ENCODE measurements around the gene ANKS1A.

ANKS1A gene

DNA sequence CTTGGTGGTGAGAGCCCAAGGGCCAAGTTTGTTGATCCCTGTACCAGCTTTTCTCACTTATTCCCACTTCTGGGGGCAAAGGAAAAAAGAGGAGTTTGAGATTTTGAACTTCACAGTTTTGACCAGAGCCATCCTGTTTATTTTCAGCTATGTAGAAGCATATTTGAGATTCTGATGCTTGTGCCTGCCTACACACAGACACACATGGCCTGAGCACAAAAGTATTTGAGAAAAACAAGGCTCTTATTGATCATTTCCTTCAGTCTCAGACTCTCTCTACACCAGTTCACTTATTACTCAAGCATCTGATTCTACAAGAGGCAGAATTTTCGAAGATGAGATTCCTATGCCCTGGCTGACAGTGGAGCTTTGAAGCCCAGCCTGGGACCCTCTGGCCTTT lies 151.3 kb downstream of the ANKS1A start:
- H3K4me1 ChIP-seq (ENCODE audit: insufficient read depth, low read length, poor library complexity, severe bottlenecking): peaks cover 63% of the 10 kb centered on the region

DNA sequence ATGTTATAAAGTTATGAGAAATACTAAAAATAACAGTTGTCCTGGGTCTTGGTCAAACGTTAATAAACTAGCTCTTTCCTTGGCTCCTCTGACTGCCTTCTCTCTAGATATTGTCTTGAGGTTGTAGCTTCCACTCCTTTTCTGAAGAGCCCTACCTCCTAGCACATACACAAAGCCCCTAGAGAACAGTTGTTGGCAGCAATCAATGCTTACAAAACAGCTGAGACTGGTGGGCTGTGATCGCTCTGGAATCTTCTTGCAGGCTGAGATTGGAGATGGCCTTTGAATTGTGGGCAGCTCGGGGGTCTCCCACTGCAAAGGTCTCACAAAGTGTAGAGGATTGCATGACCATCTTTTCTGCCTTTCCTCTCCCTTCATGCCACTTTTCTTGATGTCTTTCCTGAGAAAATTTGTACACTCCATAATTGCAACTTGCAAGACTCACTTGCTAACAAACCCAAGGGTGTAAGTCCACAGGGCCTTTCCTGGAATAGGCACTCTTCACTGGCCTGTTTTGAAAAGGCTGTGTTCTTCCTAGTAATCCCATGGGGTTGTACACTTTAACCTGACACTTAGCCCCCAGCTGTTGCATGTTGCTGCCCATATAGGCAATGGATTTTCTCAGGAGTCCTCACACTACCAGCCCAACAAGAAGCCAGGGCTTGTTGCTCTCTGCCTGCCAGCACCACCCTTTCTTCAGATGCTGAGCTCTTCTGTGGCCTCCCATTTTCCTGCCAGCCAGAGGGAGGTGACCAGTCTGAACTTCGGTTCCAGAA lies 152.2 kb downstream of the ANKS1A start:
- no peaks in the 10 kb centered on the region for H3K27me3 ChIP-seq (ENCODE audit: insufficient read depth, low read length, poor library complexity, severe bottlenecking)
- H3K4me3 ChIP-seq (ENCODE audit: low read length, poor library complexity, severe bottlenecking): no peak overlapping the region
- H4K20me1 ChIP-seq (ENCODE audit: insufficient read depth, low read length, poor library complexity, severe bottlenecking): no peaks in the 10 kb centered on the region
- H3K9me3 ChIP-seq (ENCODE audit: insufficient read depth, low read depth, low read length): no peaks in the 10 kb centered on the region
- peaks cover 2% of the 10 kb centered on the region; the same call in 1 of the 2 replicates for H3F3A ChIP-seq (ENCODE audit: low read depth)
- H3K36me3 ChIP-seq (ENCODE audit: insufficient read depth, low read length): no peaks in the 10 kb centered on the region
- H3K4me2 ChIP-seq (ENCODE audit: low read depth, low read length, poor library complexity, severe bottlenecking): no peak overlapping the region
- no peaks in the 10 kb centered on the region for H3K9me2 ChIP-seq (replicated peaks; ENCODE audit: low read depth, low read length)
- H3K9ac ChIP-seq (ENCODE audit: low read depth, low read length, poor library complexity, severe bottlenecking): no peak overlapping the region
- TF ChIP-seq, protein P1, sequence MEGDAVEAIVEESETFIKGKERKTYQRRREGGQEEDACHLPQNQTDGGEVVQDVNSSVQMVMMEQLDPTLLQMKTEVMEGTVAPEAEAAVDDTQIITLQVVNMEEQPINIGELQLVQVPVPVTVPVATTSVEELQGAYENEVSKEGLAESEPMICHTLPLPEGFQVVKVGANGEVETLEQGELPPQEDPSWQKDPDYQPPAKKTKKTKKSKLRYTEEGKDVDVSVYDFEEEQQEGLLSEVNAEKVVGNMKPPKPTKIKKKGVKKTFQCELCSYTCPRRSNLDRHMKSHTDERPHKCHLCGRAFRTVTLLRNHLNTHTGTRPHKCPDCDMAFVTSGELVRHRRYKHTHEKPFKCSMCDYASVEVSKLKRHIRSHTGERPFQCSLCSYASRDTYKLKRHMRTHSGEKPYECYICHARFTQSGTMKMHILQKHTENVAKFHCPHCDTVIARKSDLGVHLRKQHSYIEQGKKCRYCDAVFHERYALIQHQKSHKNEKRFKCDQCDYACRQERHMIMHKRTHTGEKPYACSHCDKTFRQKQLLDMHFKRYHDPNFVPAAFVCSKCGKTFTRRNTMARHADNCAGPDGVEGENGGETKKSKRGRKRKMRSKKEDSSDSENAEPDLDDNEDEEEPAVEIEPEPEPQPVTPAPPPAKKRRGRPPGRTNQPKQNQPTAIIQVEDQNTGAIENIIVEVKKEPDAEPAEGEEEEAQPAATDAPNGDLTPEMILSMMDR (conservative IDR thresholded peaks at IDR 0.05; ENCODE audit: low read length): no peak
- no peak for TF ChIP-seq EZH2phosphoT487 (IDR thresholded peaks at IDR 0.05; ENCODE audit: borderline replicate concordance)
- H3K79me2 ChIP-seq (ENCODE audit: insufficient read depth, low read length): no peaks in the 10 kb centered on the region
- H2AFZ ChIP-seq (ENCODE audit: low read length): no peak overlapping the region
- H3K4me1 ChIP-seq (ENCODE audit: insufficient read depth, low read length, poor library complexity, severe bottlenecking): peaks cover 63% of the 10 kb centered on the region

More for the DNA sequence above, 151.3 kb downstream of the ANKS1A start:
- no peak overlapping the region for H3K4me3 ChIP-seq (ENCODE audit: low read length, poor library complexity, severe bottlenecking)
- H3K27me3 ChIP-seq (ENCODE audit: insufficient read depth, low read length, poor library complexity, severe bottlenecking): no peaks in the 10 kb centered on the region
- H3K9me2 ChIP-seq (replicated peaks; ENCODE audit: low read depth, low read length): no peaks in the 10 kb centered on the region
- H2AFZ ChIP-seq (ENCODE audit: low read length): no peak overlapping the region
- H4K20me1 ChIP-seq (ENCODE audit: insufficient read depth, low read length, poor library complexity, severe bottlenecking): no peaks in the 10 kb centered on the region
- no peaks in the 10 kb centered on the region for H3K36me3 ChIP-seq (ENCODE audit: insufficient read depth, low read length)
- no peaks in the 10 kb centered on the region for H3F3A ChIP-seq (ENCODE audit: low read depth)
- TF ChIP-seq EZH2phosphoT487 (IDR thresholded peaks at IDR 0.05; ENCODE audit: borderline replicate concordance): no peak
- TF ChIP-seq, protein P1 (conservative IDR thresholded peaks at IDR 0.05; ENCODE audit: low read length): no peak
- H3K79me2 ChIP-seq (ENCODE audit: insufficient read depth, low read length): no peaks in the 10 kb centered on the region
- no peaks in the 10 kb centered on the region for H3K9me3 ChIP-seq (ENCODE audit: insufficient read depth, low read depth, low read length)
- no peak overlapping the region for H3K4me2 ChIP-seq (ENCODE audit: low read depth, low read length, poor library complexity, severe bottlenecking)
- no peak overlapping the region for H3K9ac ChIP-seq (ENCODE audit: low read depth, low read length, poor library complexity, severe bottlenecking)

DNA sequence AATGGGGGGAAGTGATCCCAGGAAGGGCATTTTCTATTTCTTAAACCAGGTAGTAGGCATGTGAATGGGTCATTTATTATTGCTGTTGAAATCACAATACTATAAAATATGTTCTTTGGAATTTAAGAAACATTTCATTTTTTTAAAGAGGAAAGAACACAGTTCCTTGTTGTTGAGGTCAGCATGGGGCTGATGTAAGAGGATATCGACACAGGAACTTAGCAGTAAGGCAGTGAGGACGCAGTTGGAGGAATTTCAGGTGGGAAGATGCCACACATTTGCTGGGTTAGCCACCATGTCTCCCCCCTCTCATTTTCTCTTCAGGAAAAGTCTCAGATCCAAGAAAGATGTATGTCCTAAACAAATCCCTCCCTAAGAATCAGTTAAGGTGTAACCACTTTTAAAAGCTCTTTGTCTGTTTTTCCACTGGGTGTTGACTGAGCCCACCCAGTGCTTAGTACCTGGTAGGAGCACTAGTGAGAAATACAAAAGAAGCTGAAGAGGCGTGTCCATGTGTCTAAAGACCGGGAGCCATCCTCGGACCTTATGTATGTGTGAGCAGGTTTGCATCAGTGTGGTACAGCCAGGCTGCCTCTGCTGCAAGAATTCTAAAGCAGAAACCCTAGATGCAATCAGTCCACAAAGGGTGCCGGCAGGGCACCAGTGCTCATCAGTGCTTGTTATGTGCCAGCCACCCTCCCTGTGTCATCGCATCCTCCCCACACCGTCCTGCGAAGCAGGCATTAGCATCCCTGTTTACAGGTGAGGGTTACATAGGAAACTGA lies 153.2 kb downstream of the ANKS1A start:
- Histone ChIP-seq H2AFZ (ENCODE audit: low read length) (no peak overlapping the region), H3K9ac (ENCODE audit: low read depth, low read length, poor library complexity, severe bottlenecking) (no peak overlapping the region), H3K9me2 (replicated peaks; ENCODE audit: low read depth, low read length) (no peaks in the 10 kb centered on the region), H4K20me1 (ENCODE audit: insufficient read depth, low read length, poor library complexity, severe bottlenecking) (no peaks in the 10 kb centered on the region), H3K27me3 (ENCODE audit: insufficient read depth, low read length, poor library complexity, severe bottlenecking) (no peaks in the 10 kb centered on the region), H3F3A (ENCODE audit: low read depth) (peaks cover 11% of the 10 kb centered on the region; the same call in 1 of the 2 replicates), H3K4me3 (ENCODE audit: low read length, poor library complexity, severe bottlenecking) (no peak overlapping the region), H3K36me3 (ENCODE audit: insufficient read depth, low read length) (no peaks in the 10 kb centered on the region), H3K79me2 (ENCODE audit: insufficient read depth, low read length) (no peaks in the 10 kb centered on the region), H3K4me1 (ENCODE audit: insufficient read depth, low read length, poor library complexity, severe bottlenecking) (peaks cover 63% of the 10 kb centered on the region), H3K4me2 (ENCODE audit: low read depth, low read length, poor library complexity, severe bottlenecking) (no peak overlapping the region), H3K9me3 (ENCODE audit: insufficient read depth, low read depth, low read length) (no peaks in the 10 kb centered on the region)
- TF ChIP-seq, protein P1 (conservative IDR thresholded peaks at IDR 0.05; ENCODE audit: low read length): no peak
- no peak for TF ChIP-seq EZH2phosphoT487 (IDR thresholded peaks at IDR 0.05; ENCODE audit: borderline replicate concordance)

All from Loucy (cell line).